Mammary epithelial cell (primary cell): Measurements from ENCODE around the gene MYO16.

ENCODE experiments used
- CTCF ChIP-seq, 2 donors: IDR thresholded peaks in 1 of 2; conservative IDR thresholded peaks in 1 of 2; 2 replicates each; pipeline ENCODE4 v1.5.1; 2011 to 2012; ENCODE audit warnings: inconsistent platforms in 2 of 2, low read length in 2 of 2, mild to moderate bottlenecking in 2 of 2, control low read depth in 1 of 2, low read depth in 1 of 2; ENCODE audit not compliant: insufficient read depth in 1 of 2; ENCODE audit errors: extremely low read depth in 1 of 2
- EZH2 ChIP-seq: IDR thresholded peaks from 2 replicates; pipeline ENCODE4 v1.6.1; 2012; ENCODE audit warnings: low read length, inconsistent platforms, borderline replicate concordance

DNA sequence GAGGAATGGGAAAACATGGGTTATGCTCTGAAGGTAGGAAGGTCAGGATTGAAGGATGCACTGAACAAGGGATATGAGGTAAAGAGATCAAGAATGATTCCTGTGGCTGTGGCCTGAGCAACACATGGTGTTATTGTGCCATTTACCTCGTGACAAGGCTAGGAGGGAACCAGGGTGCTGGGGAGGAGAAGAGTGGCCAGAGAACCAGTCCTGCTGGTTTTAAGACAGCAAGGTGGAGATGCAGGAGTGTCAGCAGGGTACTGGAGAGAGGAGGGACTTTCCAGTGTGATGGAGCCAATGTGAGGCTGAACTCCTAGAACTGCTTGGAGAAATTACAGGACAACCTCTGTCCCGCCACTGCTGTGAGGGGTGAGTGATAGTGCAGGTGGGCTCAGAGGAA, 282.4 kb downstream of the MYO16 start:
- TF ChIP-seq CTCF (conservative IDR thresholded peaks at IDR 0.05 in 1 of 2, IDR thresholded peaks at IDR 0.05 in 1 of 2; ENCODE audit: extremely low read depth in 1 of 2, insufficient read depth in 1 of 2, low read depth in 1 of 2, low read length in 2 of 2), result no peak
- TF ChIP-seq EZH2, result no peak
